HG03280 (cell line): Measurements from ENCODE around the gene HDGFL2.

Experiments
- ATAC-seq: cut with Tn5 transposase; IDR thresholded peaks from one replicate; pipeline ENCODE4 v1.9.1; 2021; ENCODE audit warnings: mild to moderate bottlenecking, moderate library complexity; ENCODE audit not compliant: unreplicated experiment

The HDGFL2 gene

GRCh38 chr19:4444765-4445741, 27.0 kb upstream of the HDGFL2 start:
- no peak for ATAC-seq

DNA sequence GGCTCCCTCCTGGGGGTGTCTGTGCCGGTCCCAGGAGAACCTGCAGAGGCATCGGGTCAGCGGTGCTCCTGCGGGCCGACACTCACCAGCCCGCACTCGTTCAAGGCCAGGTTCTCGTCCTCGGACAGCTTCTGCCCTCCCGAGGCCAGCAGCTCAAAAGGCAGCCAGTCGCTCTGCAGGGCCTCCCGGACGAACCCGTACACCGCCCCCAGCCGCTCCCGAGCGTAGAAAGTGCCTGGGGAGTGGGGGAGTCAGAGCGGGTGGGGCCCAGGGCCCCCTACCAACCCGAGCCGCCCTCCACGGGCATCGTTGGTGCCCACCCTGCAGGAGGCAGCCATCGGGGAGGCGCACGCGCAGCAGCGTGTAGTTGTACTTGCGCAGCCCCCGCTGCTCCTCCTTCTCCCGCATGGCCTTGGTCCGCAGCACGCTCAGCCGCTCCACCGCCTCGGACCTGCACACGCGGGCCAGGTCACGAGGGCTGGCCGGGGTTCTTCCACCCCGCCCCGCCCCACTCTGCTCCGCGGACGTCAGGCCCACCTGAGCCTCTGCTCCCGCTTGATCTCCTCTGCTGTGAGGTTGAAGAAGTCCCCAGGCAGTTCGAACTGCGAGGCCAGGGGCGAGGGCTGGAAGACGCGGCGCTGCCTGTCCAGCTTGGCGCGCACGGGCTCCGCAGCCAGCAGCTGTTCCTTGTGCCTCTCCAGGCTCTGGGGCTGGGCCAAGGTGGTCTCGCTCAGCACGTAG, 26.0 kb upstream of the HDGFL2 start:
- no peak for ATAC-seq

DNA sequence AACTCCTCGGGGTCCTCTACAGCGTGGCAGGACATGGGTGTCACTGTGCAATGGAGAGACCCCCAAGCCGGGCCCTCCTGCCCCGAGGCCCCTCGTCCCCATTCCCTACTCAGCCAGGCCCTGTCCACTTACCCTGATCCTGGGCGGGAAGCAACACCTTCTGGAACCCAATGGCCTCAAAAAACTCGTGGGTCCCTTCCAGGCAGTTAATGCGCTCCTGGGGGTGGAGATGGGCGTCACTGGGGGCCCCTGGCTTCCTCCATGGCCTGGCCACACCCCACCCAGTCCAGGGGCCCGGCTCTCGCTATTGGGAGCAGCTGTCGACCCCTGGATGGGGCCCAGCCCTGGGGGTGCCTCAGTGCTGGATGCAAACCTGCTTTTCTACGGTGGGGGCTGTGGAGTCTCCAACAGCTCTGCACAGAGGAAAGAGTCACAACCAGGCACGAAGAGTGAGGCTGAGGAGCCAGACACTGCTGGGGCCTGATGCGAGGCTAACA, 25.3 kb upstream of the HDGFL2 start:
- no peak for ATAC-seq

DNA sequence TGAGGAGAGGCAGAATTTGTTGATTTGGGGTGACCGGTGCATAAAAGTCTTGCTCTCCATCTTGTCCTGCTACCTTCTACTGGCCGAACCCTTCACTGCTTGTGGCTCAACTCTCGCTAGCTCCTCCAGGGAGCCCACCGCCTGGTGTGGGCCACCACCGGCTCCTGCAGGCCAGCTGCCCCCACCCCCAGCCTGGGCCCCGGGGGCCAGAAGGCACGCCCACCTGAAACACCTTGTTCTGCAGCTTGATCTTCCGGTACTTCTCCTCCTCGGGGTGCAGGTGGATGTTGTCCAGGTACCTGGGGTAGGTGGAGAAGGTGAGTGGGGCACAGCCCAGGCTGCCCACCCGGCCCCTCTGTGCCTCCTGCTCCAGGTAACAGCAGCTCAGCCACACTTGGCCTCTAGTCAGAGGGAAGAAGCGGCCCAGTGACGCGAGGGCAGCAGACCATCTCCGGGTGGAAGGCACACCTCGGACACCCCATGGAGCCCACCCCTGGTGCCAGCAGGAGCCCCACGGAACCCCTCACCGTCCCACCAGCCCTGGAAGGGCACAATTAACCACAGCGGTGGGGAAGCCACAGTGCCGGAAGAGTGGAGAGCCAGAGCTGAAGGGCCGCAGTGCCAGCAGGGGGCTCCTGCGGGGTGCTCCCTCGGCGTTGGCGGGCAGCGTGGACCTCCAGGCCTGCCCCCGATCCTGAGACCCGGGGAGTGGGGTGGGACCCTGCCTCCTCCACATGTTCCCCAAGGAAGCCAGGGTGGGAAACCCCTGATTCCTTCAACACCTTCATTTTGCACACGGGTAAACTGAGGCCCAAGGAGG, 24.6 kb upstream of the HDGFL2 start:
- no peak for ATAC-seq

DNA sequence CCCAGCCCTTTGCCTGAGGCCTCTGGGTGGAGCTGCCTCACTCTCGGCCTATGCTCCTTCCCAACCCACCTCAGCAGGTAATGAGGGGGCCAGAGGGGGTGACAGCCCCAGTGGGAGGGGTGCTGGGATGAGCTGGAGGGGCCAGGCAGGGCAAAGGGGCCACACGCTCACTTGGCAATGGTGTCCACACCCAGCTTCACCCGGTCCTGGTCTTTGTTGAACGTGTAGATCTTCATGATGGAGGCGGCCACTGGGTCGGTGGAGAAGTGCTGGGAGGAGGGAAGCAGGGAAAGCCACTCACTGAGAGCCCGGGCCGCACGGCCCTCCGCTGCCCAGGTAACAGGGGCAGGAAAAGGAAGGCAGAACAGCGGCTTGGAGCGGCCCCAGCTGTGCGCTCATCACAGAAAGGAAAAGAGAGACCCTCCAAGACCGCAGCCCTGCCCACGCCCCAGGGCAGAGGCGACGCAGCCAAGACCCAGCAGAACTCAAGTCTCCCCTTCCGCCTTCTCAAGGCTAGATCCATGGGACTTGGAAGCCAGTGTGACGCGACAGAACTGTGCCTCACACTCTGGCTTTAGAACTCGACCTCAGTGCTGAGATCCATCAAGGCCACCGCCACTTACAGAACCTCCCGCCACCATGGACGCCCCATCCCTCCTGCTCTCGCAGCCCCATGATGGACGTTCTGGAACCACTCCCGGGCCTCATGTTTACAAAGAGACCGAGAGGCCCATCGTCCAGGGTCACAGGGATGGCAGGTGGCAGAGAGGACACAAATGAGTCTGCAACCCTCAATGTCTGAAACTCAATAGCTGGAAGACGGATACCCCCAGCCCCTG, 23.7 kb upstream of the HDGFL2 start:
- no peak for ATAC-seq

GRCh38 chr19:4449022-4449638, 23.0 kb upstream of the HDGFL2 start:
- ATAC-seq: no peak

- ATAC-seq: no peak
These were observed 22.5 kb upstream of the HDGFL2 start for GRCh38 chr19:4449639-4450028.

DNA sequence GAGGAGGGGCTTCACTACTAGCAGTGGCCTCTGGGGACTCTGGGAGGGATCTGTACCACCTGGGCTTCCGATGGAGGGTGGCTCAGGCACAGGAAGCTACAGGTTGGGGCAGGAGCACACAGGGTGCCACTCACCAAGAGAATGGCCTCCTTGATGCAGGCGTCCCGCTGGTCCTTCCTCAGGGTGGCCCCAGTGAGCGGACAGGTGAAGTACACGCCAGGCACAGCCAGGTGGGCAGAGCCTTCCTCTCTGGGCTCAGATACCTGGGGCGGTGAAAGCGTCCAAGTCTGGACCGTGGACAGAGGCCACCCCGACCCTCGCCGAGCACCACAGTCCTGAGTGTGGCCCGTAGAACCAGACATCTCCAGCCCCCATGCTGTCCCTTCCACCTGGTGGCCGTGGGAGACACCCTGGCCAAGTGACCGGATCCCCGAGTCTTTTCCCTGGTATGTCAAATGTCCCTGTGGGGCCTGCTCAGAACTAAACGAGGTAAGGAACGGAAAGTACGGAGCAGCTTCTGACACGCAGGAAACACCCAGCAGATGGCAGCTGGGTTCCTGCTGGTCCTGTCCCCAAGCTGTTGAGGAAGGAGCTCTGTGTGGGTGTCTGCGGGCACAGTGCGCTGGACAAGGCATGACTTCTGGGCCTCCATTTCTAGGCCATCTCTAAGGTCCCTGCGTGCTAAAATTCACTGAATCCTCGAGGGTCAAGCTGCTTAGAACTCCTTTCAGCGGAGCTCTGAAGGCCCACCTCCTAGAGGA, 19.7 kb upstream of the HDGFL2 start:
- ATAC-seq: no peak

GRCh38 chr19:4453232-4454179, 18.6 kb upstream of the HDGFL2 start:
- ATAC-seq: no peak

- ATAC-seq: no peak
These were observed 17.1 kb upstream of the HDGFL2 start for GRCh38 chr19:4454747-4455718.

DNA sequence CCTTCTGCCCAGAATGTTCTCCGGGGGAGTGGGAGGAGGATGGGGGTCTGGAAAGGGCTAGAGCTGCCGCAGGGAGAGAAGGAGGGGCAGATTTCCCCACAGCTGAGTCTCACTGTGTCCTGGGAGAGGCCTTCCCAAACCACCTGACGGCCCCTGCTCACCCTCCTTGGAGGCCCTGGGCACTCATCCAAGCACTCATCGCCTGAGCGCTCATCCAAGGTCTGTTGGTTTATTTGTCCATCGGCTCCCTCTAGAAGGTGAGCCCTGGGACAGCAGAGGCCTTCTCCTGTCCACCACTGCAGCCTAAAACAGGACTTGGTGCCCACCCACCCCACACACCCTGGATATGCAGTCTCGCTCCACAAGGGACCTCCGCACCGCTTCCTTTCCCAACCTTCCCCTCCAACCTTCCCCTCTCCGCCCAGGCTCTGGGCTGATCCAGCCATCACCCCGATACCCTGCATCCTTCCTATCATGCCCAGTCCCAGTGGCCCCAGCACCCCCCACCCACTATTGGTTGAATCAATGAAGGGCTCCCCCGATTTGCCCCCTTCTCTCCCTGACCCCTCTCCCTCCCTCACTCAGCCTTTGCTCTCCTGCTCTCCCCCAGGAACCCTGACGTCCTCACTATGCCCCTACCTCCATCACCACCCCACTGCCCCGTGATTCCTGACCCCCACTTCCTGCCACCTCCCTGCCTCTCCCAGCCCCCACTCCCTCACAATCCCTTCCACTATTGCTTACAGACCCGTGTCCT, 16.2 kb upstream of the HDGFL2 start:
- no peak for ATAC-seq

- no peak for ATAC-seq
These were observed 15.6 kb upstream of the HDGFL2 start for GRCh38 chr19:4456476-4456842.

DNA sequence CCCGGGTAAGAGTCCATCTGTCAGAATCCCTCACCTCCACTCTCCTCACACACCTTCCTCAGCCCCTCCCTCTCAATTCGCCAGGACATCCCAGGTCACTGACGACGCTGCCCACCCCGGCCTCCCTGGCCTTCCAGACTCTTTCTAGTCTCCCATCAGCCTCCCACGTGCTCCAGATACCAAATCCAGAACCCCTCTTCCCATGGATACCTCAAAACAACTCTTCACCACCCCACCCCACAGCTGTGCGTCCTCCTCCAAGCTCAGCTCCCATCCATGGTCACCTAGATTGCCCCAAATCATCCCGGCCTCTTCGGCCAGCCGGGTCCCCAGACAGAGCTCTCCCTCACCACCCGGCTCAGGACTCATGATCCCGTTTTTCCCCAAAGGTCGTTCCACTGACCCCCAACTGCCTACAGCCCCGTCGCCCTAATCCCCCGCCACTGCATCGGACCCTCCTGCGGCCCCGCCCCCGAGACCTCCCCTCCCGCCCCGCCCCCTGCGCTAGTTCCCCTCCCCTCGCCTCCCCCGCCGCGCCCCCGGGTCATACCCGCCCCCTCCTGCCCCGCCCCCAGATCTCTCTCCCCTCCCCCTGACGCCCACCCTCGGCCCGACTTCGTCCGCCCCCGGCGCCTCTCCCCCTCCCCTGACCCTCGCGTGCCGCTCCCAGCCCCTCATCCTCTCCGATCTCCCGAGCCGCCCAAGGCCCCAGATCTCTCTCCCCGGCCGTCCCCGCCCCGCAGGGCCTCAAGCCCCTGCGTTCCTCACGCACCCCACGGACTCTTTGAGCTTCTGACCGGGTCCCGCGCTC, 15.0 kb upstream of the HDGFL2 start:
- peak; percentile 15 for ATAC-seq

DNA sequence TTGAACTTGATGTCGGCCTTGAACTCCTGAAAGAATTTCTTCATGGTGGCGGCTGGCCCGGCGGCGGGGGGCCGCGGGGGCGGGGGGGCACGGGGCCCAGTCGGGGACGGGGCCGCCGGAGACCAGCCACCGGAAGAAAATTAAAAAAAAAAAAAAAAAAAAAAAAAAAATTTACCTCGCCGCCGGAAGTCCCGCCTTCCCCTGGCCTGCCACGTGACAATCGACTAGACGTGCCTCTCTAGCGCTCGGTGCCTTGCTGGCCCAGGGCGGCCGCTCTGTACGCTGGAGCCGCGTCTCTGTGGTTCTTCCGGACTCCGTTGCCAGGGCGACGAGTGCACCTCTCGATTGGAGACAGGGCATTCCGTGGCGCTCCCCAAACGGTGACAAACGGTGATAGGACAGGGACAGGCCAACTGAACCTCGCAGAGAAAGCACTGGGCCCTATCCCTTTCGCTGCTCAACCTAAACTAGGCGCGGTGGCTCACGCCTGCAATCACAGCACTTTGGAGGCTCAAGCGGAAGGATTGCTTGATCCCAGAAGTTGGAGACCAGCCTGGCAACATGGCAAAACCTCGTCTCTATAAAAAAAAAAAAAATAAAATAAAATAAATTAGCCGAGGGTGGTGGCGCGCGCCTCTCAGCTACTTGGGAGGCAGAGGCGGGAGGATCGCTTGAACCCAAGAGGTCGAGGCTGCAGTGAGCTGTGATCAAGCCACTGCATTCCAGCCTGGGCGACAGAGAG, 14.3 kb upstream of the HDGFL2 start, which contains the start of gene UBXN6:
Gene UBXN6, minus strand, starts transcription at position 141 of the 742 bp plus-strand sequence. Its CDS starts 97 bp downstream, at position 44.
- ATAC-seq: peak; percentile 92
